NCI-H774 (cell line): Measurements from ENCODE around the gene RPUSD3.

Experiments used
- DNase-seq: peaks from one replicate; lab custom pipeline; 2025; lab: John Stamatoyannopoulos, UW

RPUSD3 gene

GRCh38 chr3:9834520-9835380 lies 9.1 kb downstream of the RPUSD3 start:
- no peak for DNase-seq

GRCh38 chr3:9833078-9833477 lies 10.7 kb downstream of the RPUSD3 start:
- DNase-seq: no peak

- DNase-seq: no peak
Observed at GRCh38 chr3:9831253-9831652, 12.6 kb downstream of the RPUSD3 start.

GRCh38 chr3:9828801-9829755 lies 14.7 kb downstream of the RPUSD3 start:
- DNase-seq: no peak

- no peak for DNase-seq
Observed at GRCh38 chr3:9826815-9827573, 16.8 kb downstream of the RPUSD3 start.

DNA sequence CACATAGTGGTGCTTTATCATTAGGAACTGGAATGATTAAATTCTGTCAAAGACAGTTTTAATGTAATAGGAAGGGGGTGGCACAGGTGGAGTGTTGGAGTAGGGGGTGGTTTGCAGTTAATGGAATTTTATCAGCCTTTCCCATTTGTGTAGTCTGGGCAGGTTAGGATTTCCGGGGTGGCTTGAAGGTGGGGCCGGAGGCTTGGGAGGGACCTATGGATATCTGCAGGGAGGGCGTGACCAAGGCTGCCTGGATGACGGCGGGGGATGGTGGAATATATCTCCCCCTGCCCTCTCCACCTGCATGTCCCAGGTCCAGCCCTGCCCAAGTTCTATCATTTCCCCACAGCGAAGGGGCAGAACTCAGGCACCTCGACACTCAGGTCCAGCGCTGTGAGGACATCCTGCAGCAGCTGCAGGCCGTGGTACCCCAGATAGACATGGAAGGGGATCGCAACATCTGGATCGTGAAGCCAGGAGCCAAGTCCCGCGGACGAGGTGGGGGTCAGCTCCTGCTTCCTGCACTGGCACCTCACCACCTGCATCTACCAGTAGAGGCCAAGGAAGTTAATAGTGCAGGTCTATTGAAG lies 18.3 kb downstream of the RPUSD3 start:
- DNase-seq: no peak

- DNase-seq: no peak
Observed at GRCh38 chr3:9820946-9821345, 22.9 kb downstream of the RPUSD3 start.

- DNase-seq: no peak
Observed at GRCh38 chr3:9820543-9820942, 23.3 kb downstream of the RPUSD3 start.

DNA sequence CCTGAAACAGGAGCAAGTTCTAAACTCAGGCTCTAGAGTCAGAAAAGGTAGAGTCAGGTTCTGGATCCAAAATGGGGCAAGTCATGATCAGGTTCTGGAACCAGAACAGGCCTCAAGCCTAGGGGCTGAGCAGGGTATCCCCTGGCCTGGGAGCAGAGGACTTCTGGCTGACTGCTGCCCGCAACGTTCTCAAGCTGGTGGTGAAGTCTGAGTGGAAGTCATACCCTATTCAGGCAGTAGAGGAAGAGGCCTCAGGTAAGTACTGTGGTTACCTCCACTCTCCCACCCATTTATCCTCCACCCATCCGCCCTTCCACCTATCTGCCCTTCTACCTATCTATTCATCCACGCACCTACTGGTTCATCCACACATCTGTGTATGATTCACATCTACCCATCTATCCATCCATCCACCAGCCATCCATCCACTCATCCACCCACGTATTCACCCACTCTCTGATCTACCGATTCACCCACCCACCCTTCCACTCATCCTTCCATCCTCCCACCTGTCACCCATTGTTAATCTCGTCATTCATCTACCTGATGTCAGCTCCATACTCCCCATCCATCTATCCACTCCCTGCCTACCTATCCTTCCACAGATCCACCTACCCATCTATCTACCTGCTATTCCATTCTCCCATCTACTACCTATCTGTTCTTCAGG lies 25.0 kb downstream of the RPUSD3 start:
- DNase-seq: no peak

GRCh38 chr3:9817436-9817835 lies 26.4 kb downstream of the RPUSD3 start:
- no peak for DNase-seq

GRCh38 chr3:9815986-9816385 lies 27.8 kb downstream of the RPUSD3 start:
- DNase-seq: no peak

GRCh38 chr3:9812870-9813483 lies 30.8 kb downstream of the RPUSD3 start:
- DNase-seq: no peak

- DNase-seq: no peak
Observed at GRCh38 chr3:9810846-9811245, 33.0 kb downstream of the RPUSD3 start.

GRCh38 chr3:9810433-9810770 lies 33.4 kb downstream of the RPUSD3 start:
- DNase-seq: no peak

DNA sequence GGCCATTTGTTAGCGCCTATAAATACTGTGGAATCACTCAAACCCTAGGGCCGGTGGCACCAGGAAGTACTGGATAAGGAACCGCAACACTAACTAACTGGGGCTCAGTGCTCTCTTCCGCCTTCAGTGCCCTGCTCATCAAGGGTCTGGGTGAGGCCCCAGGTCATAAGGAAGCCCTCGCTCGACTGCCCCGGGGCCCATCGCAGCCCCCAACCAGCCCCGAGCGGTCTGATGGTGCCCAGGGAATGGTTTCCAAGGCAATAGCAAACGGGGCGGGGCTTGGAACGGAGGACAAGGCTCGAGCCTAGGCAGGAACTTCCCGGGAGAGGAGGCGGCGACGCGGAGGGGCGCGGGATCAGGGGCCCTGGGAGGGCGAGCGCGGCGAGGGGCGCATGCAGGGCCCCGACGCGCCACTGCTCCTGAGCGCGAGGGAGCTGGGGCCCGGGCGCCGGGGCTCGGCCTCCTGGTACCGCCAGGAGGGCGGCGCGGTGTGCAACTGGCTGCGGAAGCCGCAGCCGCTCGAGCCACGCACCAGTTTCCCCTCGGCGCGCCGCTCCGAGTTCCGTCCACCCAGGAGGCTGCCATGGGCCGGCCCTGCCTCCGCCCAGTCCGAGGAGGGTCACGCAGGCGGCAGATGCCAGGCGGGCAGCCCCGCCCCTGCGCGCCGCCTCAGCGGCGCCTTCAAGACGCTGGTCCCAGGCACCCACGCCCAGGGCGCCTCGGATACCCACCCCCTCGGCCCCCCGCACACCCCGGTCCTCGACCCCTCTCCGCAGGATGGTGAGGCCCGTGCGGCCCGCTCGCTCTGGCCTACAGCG lies 34.0 kb downstream of the RPUSD3 start, which contains the start of gene TTLL3:
Gene TTLL3, plus strand, starts transcription at position 648 of the 818 bp plus-strand sequence. CDS start 400 bp downstream, outside the sequence.
- peak; percentile 28 for DNase-seq

DNA sequence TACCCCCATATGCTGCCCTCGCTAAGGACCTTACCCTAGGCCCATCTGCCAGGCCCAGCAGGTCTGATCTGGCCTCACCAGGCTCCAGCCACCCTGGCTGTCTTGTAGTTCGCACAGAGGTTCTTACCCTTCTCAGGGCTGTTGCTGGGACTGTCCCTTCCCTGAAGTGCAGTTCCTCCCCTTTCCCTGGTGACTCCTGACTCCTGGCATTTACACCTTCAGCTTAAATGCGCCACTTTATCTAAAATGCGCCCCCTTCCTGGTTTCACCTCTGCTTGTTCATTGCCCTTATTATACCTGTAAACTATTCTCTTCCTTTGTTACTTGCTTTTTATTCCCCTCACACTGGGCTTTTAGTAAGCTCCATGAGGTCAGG lies 34.6 kb downstream of the RPUSD3 start:
- DNase-seq: no peak

GRCh38 chr3:9808345-9809037 lies 35.3 kb downstream of the RPUSD3 start:
- DNase-seq: peak; percentile 5

GRCh38 chr3:9807981-9808344 lies 35.8 kb downstream of the RPUSD3 start:
- no peak for DNase-seq
